ENCODE results near the gene TMPRSS13. TPM values are rescaled to one million over a fixed set of nuclear protein-coding genes. Genes with fewer than 3 reads are reported as not detected.
"Not testable (repeated sequence)": the region's sequence is repeated elsewhere in the genome, so short reads cannot be mapped to it uniquely, and the experiment has no call there.

TMPRSS13 gene
- total and polyA plus RNA-seq, 2 donors, result 1.5 to 3.5 TPM

DNA sequence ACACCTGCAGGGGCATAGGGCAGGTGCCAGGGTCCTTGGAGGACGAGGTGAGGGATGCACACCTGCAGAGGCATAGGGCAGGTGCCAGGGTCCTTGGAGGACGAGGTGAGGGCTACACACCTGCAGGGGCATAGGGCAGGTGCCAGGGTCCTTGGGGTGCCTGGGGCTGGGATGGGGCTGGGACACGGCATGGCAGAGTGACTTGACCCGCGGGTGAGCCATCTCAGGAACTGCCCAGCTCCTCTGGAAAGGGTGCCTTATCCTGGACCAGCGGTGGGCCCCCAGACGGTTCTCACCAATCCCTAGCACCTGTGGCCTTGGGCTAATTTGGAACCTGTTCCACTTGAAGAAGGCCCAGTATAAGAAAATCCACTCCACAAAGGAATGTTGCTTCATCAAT, 3.0 kb downstream of the TMPRSS13 start:
- H3K36me3 ChIP-seq (ENCODE audit: control insufficient read depth in 2 of 2, insufficient read depth in 2 of 2, low read length in 1 of 2); H3K4me3 ChIP-seq (ENCODE audit: low read length in 2 of 2); H3K27me3 ChIP-seq (ENCODE audit: control insufficient read depth in 2 of 2, insufficient read depth in 1 of 2, low read length in 1 of 2); H3K27ac ChIP-seq (ENCODE audit: low read depth in 1 of 2, low read length in 1 of 2); H3K9me3 ChIP-seq (ENCODE audit: control insufficient read depth in 2 of 2, insufficient read depth in 1 of 2, low read length in 1 of 2); DNase-seq (ENCODE audit: low read depth in 6 of 9, low spot score in 9 of 9): not testable (repeated sequence)
- peaks cover 17 to 32% of the 10 kb centered on the region in 2 donors for H3K4me1 ChIP-seq (ENCODE audit: control insufficient read depth in 2 of 2, insufficient read depth in 2 of 2, low read length in 2 of 2)
- 89% methylated on average over 7 of the region's 7 CpGs for WGBS

DNA sequence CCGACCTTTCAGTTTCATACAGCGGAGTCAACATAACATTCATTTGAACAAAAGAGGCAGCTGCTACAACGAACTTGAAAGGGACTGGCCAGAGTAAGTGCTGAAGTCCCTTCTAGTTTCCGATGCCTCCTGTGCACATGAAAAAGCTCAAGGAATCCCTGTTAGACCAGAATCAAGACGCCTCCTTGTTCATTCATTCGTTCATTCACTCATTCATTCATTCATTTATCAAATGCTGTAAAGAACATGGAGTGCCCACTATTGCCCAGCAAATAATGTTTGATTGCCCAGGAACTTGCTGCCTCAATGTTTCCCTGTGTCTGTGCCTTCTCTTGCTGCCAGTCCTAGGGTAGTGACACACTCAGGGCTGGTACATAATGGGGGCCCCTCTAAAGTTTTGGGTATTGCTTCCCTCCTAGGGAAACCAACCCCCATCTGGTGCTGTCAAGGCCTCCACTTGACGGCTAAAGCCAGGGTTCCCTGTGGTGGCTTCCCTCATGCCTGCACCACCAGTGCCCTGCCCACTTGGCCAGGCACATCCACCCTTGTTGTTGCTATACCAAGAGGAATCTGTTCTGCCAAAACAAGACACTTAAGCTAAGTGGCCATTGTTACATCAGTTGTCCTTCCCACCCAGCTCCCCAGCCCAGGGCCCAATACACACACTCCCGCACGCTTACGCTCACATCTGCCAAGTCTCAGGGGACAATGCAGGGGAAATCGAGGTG, 3.8 kb downstream of the TMPRSS13 start:
- Histone ChIP-seq H3K4me1 (ENCODE audit: control insufficient read depth in 2 of 2, insufficient read depth in 2 of 2, low read length in 2 of 2) (peaks cover 10 to 24% of the 10 kb centered on the region in 2 donors), H3K4me3 (ENCODE audit: low read length in 2 of 2) (no peak overlapping the region), H3K27me3 (ENCODE audit: control insufficient read depth in 2 of 2, insufficient read depth in 1 of 2, low read length in 1 of 2) (no peaks in the 10 kb centered on the region), H3K9me3 (ENCODE audit: control insufficient read depth in 2 of 2, insufficient read depth in 1 of 2, low read length in 1 of 2) (peaks cover 0 to 4% of the 10 kb centered on the region in 2 donors), H3K36me3 (ENCODE audit: control insufficient read depth in 2 of 2, insufficient read depth in 2 of 2, low read length in 1 of 2) (no peaks in the 10 kb centered on the region), H3K27ac (ENCODE audit: low read depth in 1 of 2, low read length in 1 of 2) (no peak overlapping the region)
- DNase-seq (ENCODE audit: low read depth in 6 of 9, low spot score in 9 of 9), result no peak
- WGBS, result 94% methylated on average over 11 of the region's 11 CpGs

GRCh38 chr11:117924631-117925170, 4.5 kb downstream of the TMPRSS13 start:
- Histone ChIP-seq H3K4me1 (ENCODE audit: control insufficient read depth in 2 of 2, insufficient read depth in 2 of 2, low read length in 2 of 2) (peaks cover 3 to 17% of the 10 kb centered on the region in 2 donors), H3K36me3 (ENCODE audit: control insufficient read depth in 2 of 2, insufficient read depth in 2 of 2, low read length in 1 of 2) (no peaks in the 10 kb centered on the region), H3K27me3 (ENCODE audit: control insufficient read depth in 2 of 2, insufficient read depth in 1 of 2, low read length in 1 of 2) (no peaks in the 10 kb centered on the region), H3K27ac (ENCODE audit: low read depth in 1 of 2, low read length in 1 of 2) (no peak overlapping the region), H3K4me3 (ENCODE audit: low read length in 2 of 2) (no peak overlapping the region), H3K9me3 (ENCODE audit: control insufficient read depth in 2 of 2, insufficient read depth in 1 of 2, low read length in 1 of 2) (peaks cover 0 to 4% of the 10 kb centered on the region in 2 donors)
- no peak for DNase-seq (ENCODE audit: low read depth in 6 of 9, low spot score in 9 of 9)
- WGBS, result 97% methylated on average over 11 of the region's 11 CpGs

- Histone ChIP-seq H3K27ac (ENCODE audit: low read depth in 1 of 2, low read length in 1 of 2) (no peak overlapping the region), H3K36me3 (ENCODE audit: control insufficient read depth in 2 of 2, insufficient read depth in 2 of 2, low read length in 1 of 2) (no peaks in the 10 kb centered on the region), H3K4me3 (ENCODE audit: low read length in 2 of 2) (no peak overlapping the region), H3K9me3 (ENCODE audit: control insufficient read depth in 2 of 2, insufficient read depth in 1 of 2, low read length in 1 of 2) (peaks cover 0 to 4% of the 10 kb centered on the region in 2 donors), H3K4me1 (ENCODE audit: control insufficient read depth in 2 of 2, insufficient read depth in 2 of 2, low read length in 2 of 2) (peaks cover 0 to 8% of the 10 kb centered on the region in 2 donors), H3K27me3 (ENCODE audit: control insufficient read depth in 2 of 2, insufficient read depth in 1 of 2, low read length in 1 of 2) (no peaks in the 10 kb centered on the region)
- DNase-seq (ENCODE audit: low read depth in 6 of 9, low spot score in 9 of 9), result no peak
- WGBS, result 97% methylated on average over 7 of the region's 7 CpGs
Observed at GRCh38 chr11:117923773-117924172, 5.4 kb downstream of the TMPRSS13 start.

DNA sequence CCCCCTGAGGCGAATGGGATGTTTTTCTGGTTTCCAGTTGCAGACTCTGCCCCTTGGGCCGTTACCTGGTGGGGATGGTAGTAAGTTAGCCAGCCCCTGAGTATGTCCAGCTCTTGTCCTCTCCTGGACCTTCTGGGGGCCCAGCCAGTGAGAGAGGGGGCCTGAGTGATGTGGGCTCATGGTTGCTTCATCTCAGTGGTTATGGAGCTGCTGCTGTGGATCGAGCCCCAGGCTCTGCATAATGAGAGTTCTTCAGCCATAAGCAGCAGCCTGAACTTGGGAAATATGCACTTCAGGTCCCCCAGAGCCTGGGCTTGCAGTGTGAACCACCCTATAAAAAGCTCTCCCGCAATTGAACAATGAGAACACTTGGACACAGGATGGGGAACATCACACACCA, 5.9 kb downstream of the TMPRSS13 start:
- 96% methylated on average over 4 of the region's 4 CpGs for WGBS
- H3K4me1 ChIP-seq (ENCODE audit: control insufficient read depth in 2 of 2, insufficient read depth in 2 of 2, low read length in 2 of 2), result peaks cover 0 to 3% of the 10 kb centered on the region in 2 donors
- DNase-seq (ENCODE audit: low read depth in 6 of 9, low spot score in 9 of 9), result no peak
- H3K9me3 ChIP-seq (ENCODE audit: control insufficient read depth in 2 of 2, insufficient read depth in 1 of 2, low read length in 1 of 2), result peaks cover 0 to 4% of the 10 kb centered on the region in 2 donors
- H3K27me3 ChIP-seq (ENCODE audit: control insufficient read depth in 2 of 2, insufficient read depth in 1 of 2, low read length in 1 of 2), result no peaks in the 10 kb centered on the region
- H3K36me3 ChIP-seq (ENCODE audit: control insufficient read depth in 2 of 2, insufficient read depth in 2 of 2, low read length in 1 of 2), result no peaks in the 10 kb centered on the region
- no peak overlapping the region for H3K4me3 ChIP-seq (ENCODE audit: low read length in 2 of 2)
- H3K27ac ChIP-seq (ENCODE audit: low read depth in 1 of 2, low read length in 1 of 2), result no peak overlapping the region

DNA sequence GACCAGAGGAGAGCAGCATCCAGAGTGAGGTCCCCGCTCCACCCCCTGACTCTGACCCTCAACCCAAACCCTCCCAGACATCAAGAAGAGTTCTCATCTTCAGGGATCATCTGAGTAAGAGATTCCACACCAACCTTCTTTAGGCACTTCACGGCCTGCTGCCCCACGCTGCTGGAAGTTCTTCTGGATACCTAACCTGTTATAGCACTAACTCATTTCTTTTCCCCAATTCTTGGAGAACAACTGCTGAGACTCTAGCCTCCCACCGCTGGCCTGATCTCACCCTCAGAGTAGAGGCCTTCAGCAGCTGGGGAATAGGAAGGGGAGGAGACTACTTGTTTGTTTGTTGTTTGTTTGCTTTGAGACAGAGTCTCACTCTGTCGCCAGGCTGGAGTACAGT, 7.3 kb downstream of the TMPRSS13 start:
- H3K9me3 ChIP-seq (ENCODE audit: control insufficient read depth in 2 of 2, insufficient read depth in 1 of 2, low read length in 1 of 2), result peaks cover 0 to 4% of the 10 kb centered on the region in 2 donors
- H3K27ac ChIP-seq (ENCODE audit: low read depth in 1 of 2, low read length in 1 of 2), result no peak overlapping the region
- no peaks in the 10 kb centered on the region for H3K27me3 ChIP-seq (ENCODE audit: control insufficient read depth in 2 of 2, insufficient read depth in 1 of 2, low read length in 1 of 2)
- H3K4me3 ChIP-seq (ENCODE audit: low read length in 2 of 2), result no peak overlapping the region
- H3K36me3 ChIP-seq (ENCODE audit: control insufficient read depth in 2 of 2, insufficient read depth in 2 of 2, low read length in 1 of 2), result no peaks in the 10 kb centered on the region
- H3K4me1 ChIP-seq (ENCODE audit: control insufficient read depth in 2 of 2, insufficient read depth in 2 of 2, low read length in 2 of 2), result no peaks in the 10 kb centered on the region
- no peak for DNase-seq (ENCODE audit: low read depth in 6 of 9, low spot score in 9 of 9)
- WGBS, result 98% methylated on average over 5 of the region's 5 CpGs

DNA sequence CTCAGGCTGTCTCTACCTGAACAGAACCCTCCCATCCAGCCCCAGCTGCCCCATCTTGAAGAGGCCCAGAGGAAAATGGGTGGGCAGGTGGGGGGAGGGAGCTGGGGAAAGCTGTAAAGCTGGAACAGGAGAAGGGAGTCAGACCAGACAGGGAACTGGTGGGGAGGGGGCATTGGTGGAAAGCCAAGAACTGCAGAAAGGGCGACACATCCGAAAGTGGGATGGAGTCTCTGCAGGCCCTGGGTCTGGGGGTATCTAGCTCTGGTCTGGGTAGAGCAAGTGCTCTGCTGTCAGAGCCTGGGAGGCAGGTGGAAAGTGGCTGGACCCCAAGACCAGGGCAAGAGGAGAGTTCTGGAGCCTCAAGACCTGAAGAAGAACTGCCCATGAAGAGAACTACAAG, 7.7 kb downstream of the TMPRSS13 start:
- Histone ChIP-seq H3K27ac (ENCODE audit: low read depth in 1 of 2, low read length in 1 of 2) (no peak overlapping the region), H3K9me3 (ENCODE audit: control insufficient read depth in 2 of 2, insufficient read depth in 1 of 2, low read length in 1 of 2) (peaks cover 0 to 4% of the 10 kb centered on the region in 2 donors), H3K4me1 (ENCODE audit: control insufficient read depth in 2 of 2, insufficient read depth in 2 of 2, low read length in 2 of 2) (no peaks in the 10 kb centered on the region), H3K27me3 (ENCODE audit: control insufficient read depth in 2 of 2, insufficient read depth in 1 of 2, low read length in 1 of 2) (no peaks in the 10 kb centered on the region), H3K4me3 (ENCODE audit: low read length in 2 of 2) (no peak overlapping the region), H3K36me3 (ENCODE audit: control insufficient read depth in 2 of 2, insufficient read depth in 2 of 2, low read length in 1 of 2) (no peaks in the 10 kb centered on the region)
- no peak for DNase-seq (ENCODE audit: low read depth in 6 of 9, low spot score in 9 of 9)
- WGBS, result 100% methylated on average over 2 of the region's 2 CpGs

- Histone ChIP-seq H3K27me3 (ENCODE audit: control insufficient read depth in 2 of 2, insufficient read depth in 1 of 2, low read length in 1 of 2) (no peaks in the 10 kb centered on the region), H3K27ac (ENCODE audit: low read depth in 1 of 2, low read length in 1 of 2) (no peak overlapping the region), H3K9me3 (ENCODE audit: control insufficient read depth in 2 of 2, insufficient read depth in 1 of 2, low read length in 1 of 2) (no peaks in the 10 kb centered on the region), H3K4me3 (ENCODE audit: low read length in 2 of 2) (no peak overlapping the region), H3K36me3 (ENCODE audit: control insufficient read depth in 2 of 2, insufficient read depth in 2 of 2, low read length in 1 of 2) (no peaks in the 10 kb centered on the region), H3K4me1 (ENCODE audit: control insufficient read depth in 2 of 2, insufficient read depth in 2 of 2, low read length in 2 of 2) (peaks cover 0 to 8% of the 10 kb centered on the region in 2 donors)
- 83% methylated on average over 4 of the region's 4 CpGs for WGBS
- DNase-seq (ENCODE audit: low read depth in 6 of 9, low spot score in 9 of 9), result no peak
Observed at GRCh38 chr11:117919781-117920221, 9.4 kb downstream of the TMPRSS13 start.

DNA sequence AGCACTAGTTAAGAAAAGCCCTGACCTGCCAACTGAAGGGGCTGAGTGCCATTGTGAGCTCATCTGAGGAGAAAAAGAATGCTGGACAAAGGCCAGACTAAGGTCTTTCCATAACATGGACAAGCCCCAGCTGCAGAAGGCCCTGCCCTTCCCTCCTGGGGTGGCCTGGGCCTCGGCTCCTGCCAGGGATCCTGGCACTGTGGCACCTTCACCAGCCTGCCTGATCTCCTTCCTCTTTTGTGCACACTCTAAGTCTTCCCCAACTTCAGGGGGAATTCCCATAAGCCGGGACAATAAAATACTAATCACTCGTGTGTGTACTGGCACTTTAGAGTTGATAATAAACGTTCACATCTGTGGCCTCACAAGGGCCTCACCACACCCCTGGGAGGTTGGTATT, 9.9 kb downstream of the TMPRSS13 start:
- no peaks in the 10 kb centered on the region for H3K27me3 ChIP-seq (ENCODE audit: control insufficient read depth in 2 of 2, insufficient read depth in 1 of 2, low read length in 1 of 2)
- H3K4me1 ChIP-seq (ENCODE audit: control insufficient read depth in 2 of 2, insufficient read depth in 2 of 2, low read length in 2 of 2), result peaks cover 0 to 13% of the 10 kb centered on the region in 2 donors
- DNase-seq (ENCODE audit: low read depth in 6 of 9, low spot score in 9 of 9), result no peak
- no peak overlapping the region for H3K27ac ChIP-seq (ENCODE audit: low read depth in 1 of 2, low read length in 1 of 2)
- no peak overlapping the region for H3K4me3 ChIP-seq (ENCODE audit: low read length in 2 of 2)
- WGBS, result 62% methylated on average over 4 of the region's 4 CpGs
- no peaks in the 10 kb centered on the region for H3K36me3 ChIP-seq (ENCODE audit: control insufficient read depth in 2 of 2, insufficient read depth in 2 of 2, low read length in 1 of 2)
- no peaks in the 10 kb centered on the region for H3K9me3 ChIP-seq (ENCODE audit: control insufficient read depth in 2 of 2, insufficient read depth in 1 of 2, low read length in 1 of 2)

All from thymus (tissue), 11 donors.